GM21526 (cell line): ENCODE results near the gene MXRA7.
"Not testable (repeated sequence)": the region's sequence is repeated elsewhere in the genome, so short reads cannot be mapped to it uniquely, and the experiment has no call there.

Experiments
- ATAC-seq: cut with Tn5 transposase; IDR thresholded peaks from one replicate; pipeline ENCODE4 v1.9.1; 2021; ENCODE audit warnings: moderate library complexity; ENCODE audit not compliant: unreplicated experiment, low FRiP score

The MXRA7 gene

DNA sequence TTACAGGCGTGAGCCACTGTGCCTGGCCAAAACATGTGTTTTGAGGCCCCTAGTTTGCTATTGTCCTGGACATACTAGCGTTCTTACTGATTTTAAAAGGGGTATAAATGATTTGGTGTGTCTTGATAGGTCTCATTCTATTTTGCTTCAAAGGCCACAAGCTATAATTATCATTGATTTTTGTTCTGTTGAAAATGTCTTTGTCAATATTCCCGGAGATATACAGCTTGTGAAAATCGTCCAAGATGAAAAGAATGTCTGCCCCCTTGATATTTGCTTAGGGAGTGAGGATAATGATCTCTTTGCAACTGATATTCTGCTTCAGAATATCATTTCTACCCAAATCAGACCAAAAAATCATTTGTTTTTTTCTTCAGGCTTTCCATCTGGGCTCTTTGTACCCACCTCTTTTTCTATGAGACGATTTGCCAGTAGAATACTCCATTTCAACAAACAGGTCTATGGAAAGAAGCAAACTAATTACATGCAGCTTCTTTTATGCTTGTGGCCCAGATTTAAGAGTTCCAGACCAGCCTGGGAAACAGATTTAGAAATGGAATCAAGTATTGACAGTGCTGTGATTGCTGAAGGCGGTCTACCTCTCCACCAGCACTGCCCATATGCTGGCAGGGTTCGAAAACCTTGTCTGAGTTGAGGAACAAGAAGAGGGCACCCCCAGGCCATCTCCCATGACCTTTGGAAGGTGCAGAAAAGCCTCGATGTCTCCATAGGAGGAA, 53.1 kb downstream of the MXRA7 start:
- ATAC-seq = no peak

DNA sequence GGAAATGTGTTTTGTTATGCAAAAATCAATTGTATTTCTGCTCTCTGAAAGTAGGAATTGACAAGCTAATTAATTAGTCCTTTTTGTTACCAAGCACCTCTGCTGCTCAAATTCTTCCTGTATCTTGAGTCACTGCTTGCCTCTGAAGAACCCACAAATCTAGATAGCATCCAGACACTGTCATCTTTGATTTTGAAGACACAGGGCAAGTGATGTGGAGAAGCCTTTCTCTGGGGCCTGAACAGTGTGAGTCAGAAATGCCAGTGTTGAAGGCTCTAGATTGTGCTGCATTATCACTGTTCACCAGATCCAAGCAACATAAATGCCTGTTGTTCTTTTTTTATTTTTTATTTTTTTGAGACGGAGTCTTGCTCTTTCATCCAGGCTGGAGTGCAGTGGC, 56.4 kb downstream of the MXRA7 start:
- ATAC-seq = no peak

DNA sequence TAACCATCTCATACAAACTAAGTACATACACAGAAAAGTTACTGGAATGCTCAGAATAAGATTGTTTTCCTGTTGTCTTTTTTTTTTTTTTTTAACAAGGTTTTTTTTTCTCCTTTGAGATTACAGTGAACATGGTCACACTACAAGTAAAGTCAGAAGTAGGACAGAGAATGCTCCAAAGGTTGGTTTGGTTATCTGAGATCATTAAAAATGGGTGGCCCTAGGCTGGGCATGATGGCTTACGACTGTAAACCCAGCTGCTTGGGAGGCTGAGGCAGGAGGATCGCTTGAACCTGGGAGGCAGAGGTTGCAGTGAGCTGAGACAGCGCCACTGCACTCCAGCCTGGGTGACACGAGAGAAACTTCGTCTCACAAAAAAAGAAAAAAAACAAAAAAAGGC, 60.3 kb downstream of the MXRA7 start:
- ATAC-seq = no peak

DNA sequence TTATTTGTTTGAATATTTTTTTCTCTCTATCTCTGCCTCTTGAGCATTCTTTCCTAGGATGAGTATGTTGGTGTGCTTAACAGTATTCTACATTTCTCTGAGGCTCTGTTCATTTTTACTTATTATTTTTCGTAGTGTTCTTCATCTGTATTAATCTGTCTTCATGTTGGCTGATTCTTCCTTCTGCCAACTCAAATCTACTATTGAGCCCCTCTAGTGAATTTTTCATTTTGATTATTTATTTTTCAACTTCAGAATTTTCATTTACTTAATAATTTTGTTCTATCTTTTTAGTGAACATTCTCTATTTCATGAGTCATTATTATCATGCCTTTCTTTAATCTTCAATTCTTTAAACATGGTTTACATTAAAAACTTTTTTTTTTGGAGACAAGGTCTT, 64.1 kb downstream of the MXRA7 start:
- no peak for ATAC-seq

DNA sequence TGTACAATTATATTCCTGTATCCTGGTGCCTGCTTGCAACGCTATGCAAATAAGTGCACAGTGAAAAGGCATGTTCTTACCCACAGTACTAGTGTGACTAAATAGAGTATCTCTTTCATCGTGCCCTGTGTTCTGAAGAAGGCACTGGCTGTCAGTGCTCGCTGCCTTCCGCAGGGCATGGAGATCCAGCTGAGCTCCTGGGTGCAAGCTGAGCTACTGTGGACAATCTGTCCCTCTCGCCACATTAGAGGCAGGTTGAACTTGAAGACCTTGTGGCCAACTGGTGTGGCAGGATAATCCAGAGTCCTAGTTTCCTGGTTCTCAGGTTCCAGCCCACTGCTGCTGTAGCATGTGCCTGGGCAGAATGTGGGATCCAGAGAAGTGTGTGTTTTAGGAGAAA, 65.3 kb downstream of the MXRA7 start:
- no peak for ATAC-seq

DNA sequence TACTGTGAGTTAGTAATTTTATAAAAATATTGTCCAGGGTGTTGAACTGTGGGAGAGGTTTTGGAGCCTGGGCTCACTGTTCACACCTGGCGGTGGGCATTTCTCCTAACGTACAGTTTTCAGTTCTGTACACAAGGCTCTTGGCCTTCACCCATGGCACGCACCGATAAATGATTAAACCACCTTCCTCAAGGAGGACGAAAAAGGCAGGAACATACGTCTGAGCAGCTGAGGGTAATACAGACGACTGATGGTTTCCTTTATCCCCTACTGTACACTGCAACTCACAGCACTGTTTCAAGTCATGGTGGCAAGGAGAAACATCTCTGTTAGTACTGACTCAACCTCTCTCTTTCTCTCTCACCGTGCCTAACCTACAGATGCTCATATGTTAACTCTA, 65.8 kb downstream of the MXRA7 start:
- ATAC-seq = no peak

DNA sequence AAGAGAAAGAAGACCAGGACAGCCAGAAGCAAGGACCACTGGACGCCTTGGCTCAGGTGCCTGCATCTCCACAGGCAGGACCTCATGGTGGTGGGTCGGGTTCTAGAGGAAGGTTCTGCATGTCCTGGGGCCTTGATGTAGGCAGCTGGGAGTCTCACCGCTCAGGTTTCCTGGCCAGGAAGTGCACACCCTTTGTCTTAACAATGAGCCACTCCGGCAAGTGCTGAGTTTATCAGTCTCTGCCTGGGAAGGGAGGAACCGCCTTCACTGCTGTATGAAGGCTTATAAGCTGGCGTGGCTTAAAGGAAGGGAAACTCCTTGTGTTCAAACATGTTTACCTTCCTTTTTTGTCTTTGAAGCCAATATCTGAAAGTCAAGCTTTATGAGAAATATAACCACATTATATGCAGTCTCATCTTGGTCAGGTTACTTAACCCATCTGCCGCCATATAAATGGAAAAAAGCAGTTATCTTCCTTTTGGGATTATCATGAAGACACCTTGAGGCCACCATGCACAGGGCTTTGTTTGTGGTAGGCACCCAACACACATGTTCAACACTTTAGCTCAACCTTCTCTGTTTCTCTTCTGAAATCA, 67.1 kb downstream of the MXRA7 start, which contains the start of gene ST6GALNAC1:
ST6GALNAC1 (minus strand) TSS at position 205 of the 596 bp plus-strand sequence; CDS start at position 86, 119 bp downstream.
- ATAC-seq = no peak

DNA sequence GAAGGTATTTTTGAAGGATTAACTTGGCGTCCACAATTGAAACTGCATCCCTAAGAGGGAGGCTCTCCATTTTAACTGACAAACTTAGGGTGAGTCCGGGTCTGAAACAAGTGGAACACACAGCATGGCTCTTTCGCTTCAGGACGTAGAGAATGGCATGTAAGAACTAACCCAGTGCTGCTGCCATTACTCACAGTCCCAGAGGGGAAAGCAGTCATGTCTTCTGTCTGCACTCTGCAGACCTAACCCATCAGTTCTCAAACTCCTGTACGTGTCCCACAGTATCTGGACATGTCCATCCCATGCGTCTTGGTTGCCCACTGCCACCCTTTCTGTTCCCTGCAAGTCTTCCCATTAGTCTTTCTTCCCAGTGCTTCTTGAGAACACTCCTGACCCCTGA, 67.8 kb downstream of the MXRA7 start:
- no peak for ATAC-seq

DNA sequence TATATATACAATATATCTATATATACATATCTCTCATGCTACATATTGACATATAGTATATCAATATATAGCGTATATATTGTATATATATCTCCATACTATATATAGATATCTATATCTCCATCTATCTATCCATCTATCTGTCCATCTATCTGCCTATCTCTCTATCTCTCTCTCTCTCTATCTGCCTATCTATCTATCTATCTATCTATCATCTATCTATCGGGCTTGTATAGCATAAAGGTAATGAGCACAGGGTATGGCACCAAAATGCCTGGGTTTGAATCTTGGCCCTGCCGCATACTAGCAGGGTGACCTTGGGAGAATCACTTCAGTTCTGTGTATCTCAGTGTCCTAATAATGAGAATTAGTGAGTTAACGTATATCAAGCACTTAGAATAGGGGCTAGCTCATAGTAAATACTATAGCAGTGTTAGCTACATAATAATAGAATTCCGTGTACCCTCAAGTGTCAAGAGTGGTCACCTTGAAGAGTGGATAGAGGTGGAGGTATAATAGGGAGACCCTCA, 68.7 kb downstream of the MXRA7 start:
- no peak for ATAC-seq

DNA sequence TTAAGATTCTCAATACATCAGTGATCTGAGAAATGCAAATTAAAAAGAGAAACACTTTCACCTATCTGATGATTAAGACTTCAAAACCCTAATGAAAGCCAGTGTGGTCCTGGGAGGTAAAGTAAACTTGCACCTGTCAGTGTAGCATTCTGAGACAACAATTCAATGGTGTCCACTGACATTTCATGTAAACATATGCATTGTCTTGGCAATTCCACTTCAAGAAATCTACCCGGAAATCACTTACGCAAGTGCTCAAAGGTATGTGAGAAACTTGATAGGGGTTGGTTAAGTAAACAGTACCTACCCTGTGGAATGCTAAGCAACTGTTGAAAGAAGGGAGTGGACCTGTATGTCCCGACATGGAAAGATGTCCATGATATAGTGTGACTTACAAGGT, 69.3 kb downstream of the MXRA7 start:
- ATAC-seq = no peak

DNA sequence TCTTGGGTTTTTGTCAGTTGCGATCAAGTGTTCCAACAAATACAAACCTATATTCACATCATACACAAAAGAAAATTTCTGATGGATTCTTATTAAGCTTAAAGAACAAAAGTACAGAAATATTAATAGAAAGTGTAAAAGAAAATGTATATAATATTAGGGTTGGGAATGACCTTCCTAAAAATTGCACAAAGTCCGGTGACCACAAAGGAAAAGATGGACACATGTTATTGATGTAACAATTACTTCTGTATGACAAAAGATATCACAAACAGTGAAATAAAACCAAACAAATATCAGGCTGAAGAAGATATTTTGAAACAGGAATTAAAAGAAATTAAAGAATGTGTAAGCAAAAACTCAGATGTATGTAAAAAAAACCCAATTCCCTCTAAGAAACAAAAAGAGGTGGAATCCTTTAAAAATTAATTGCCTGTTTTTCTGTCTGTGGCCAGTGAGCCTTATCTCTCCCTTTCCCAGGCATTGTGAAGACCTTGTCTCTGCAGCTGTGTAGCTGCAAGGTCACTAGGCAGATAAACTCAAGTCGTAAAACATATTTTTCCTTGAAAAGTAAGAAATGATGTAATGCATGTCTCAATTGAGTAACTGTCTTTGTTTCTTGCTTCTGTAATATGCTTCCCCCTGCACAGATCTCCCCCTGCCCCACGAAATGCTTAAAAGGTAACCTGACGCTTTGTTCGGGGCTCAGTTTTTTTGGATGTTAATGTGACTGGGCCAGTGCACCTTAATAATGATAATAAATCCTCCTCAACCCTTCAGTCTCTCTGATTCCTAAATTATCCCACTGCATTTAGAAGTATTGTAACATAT, 70.0 kb downstream of the MXRA7 start:
- no peak for ATAC-seq

DNA sequence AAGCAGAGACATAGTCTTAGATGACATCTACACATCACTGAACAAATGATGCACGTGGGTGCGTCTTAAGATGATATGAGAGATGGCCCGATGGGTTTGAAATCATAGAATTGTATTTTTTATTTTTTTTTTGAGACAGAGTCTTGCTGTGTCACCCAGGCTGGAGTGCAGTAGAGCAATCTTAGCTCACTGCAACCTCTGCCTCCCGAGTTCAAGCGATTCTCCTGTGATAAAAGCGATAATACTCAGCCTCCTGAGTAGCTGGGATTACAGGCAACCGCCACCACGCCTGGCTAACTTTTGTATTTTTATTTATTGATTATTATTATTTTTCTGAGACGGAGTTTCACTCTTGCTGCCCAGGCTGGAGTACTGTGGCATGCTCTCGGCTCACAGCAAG, 72.5 kb downstream of the MXRA7 start:
- no peak for ATAC-seq

DNA sequence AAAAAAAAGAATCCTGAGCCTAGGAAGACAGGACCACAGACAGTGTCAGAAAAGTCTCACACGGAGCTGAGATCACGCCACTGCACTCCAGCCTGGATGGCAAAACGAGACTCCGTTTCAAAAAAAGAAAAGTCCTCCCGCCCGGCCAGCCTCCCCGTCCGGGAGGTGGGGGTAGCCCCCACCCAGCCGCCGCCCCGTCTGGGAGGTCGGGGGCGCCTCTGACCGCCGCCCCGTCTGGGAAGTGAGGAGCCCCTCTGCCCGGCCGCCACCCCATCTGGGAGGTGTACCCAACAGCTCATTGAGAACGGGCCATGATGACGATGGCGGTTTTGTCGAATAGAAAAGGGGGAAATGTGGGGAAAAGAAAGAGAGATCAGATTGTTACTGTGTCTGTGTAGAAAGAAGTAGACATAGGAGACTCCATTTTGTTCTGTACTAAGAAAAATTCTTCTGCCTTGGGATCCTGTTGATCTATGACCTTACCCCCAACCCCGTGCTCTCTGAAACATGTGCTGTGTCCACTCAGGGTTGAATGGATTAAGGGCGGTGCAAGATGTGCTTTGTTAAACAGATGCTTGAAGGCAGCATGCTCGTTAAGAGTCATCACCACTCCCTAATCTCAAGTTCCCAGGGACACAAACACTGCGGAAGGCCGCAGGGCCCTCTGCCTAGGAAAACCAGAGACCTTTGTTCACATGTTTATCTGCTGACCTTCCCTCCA, 74.1 kb downstream of the MXRA7 start:
- ATAC-seq = not testable (repeated sequence)

DNA sequence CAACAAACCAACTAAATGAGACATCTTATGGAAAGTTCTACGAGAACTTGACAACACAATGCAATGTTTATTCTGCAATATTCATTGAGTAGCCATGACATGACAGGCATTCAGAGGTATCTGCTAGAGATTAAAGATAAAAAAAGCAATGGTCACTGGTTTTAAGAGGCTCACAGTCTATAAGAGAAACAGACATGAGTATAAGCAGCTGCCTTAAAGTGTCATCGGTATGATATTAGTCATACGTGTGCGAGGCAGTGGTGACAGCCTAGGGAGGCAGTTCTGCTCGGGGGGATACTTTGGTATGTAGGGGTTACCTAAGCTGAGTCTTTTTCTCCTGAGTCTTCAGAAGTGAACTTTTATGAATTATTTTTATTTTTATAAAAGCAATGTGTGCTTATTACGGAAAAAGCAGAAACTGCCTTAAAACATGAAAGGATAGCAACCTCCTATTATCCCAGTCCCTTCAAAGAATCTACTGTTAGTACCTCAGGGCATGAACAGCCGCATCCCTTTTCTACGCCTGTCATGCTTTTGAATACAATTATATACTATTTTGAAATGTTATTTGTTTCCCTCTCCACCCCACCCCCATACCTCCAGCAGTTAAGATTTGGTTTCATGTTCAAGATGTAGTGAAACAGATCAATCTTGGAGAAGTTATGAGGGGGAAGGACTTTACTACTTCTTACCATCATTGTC, 75.0 kb downstream of the MXRA7 start:
- ATAC-seq = no peak

DNA sequence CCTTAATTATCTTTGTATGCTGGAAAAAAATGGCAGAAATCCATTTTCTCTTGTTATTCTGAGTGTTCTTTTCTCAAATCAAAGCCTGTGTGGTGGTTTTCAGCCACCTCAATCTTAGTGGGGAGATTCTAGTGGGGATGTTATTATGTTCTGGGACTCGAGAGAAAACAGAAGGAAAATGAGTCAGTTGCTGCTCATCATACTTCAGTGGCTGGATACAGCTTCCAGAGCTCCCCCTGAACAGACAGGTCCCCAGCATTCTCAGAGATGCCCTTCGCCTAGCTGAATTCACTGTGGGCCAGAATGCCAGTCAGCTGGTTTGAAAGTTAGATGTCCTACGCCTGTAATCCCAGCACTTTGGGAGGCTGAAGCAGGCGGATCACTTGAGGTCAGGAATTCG, 75.7 kb downstream of the MXRA7 start:
- no peak for ATAC-seq

DNA sequence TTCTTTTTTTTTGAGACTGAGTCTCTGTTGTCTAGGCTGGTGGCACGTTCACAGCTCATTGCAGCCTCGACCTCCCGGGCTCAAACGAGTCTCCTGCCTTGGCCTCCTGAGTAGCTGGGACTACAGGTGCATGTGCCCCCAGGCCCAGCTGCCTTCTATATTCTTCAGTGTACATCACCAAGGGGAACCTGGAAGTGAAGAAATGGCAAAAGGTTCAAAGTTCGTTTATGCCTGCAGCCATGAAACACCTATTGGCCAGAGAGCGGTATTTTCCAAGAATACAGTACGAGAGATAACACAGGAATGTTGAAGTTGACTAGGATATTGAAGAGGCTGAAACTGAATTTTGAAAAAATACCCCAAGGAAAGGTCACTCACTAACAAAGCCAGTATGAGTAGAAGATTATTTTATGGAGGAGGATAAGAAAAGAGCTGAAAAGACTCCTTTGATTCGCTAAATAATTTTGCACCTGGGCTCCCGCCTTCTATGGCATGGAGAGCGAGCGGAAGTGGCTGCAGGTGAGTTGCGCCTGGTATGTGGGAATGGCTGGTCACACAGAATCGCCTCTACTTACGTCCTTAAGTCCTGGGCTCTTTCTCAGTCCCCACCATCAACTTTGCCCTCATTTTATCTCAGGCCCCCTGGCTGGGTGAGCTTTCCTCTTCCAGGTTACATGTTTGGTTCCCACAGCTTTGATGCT, 77.0 kb downstream of the MXRA7 start:
- ATAC-seq = no peak

DNA sequence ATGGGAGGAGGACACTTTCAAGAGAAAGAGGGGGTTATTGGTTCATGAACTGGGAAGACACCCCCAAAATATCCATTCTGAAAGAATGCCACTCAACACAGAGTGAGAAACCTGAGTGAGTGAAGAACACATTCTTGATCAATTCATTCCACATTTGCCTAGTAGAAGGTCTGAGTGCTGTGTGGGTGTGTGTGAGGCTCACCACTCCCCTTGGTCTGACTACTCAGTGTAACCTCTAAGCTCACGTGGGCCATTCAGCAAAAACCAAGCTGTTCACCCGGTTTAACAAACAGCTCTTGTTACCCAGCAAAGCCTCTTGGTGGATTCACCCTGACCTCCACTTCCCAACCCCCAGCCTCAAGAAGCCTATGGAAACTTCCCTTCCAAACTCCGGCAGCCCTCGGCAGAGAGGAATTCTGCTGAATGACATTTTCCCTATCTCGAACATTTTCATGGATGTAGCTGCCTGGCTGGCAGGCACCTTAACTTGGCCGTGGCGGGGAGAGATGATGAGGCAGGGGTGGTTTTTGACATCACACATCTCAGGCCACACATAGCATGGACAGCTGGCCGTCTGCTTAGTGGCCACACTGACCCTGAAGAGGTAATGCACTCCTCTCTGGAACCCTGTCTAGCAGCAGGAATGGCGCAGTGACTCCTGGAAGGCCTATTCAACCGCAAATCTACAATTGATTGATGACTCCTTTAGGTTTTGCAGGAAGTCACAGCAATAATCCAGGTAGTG, 78.8 kb downstream of the MXRA7 start:
- no peak for ATAC-seq

DNA sequence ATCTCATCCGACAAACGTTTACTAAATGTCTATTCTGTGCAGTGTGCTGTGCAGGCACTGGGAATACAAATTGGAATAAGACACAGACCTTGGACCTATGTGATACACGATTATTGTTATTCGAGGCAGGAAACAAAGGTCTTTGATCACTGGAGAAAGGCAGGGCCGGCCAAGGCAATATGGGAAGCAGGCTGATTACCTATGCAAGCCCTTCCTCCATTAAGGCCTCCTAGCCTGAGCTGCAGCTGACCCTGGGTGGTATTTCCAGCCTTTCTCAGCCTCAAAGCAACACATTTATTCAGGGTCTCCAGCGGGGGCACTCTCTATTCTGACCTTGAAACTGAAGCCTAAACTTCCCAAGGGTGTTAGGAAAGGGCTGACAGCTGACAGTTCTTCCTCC, 80.6 kb downstream of the MXRA7 start:
- ATAC-seq = no peak
